OCI-LY1 (cell line): ENCODE results near the gene MAFG.

Source experiments
- H2AFZ ChIP-seq: fragments of 200-600 bp; sonication (generic), shearing (Covaris generic); 2 replicates; pipeline ENCODE4 v1.6.0; 2014; ENCODE audit warnings: antibody characterized with exemption, mild to moderate bottlenecking, low read length
- H3F3A ChIP-seq: fragments of 200-600 bp; sonication (generic), shearing (Covaris generic); 2 replicates; pipeline ENCODE4 v1.6.0; 2014; ENCODE audit warnings: mild to moderate bottlenecking, antibody characterized with exemption, low read length, moderate library complexity; ENCODE audit not compliant: insufficient read depth
- H3K27ac ChIP-seq: fragments of 200-600 bp; sonication (generic); 2 replicates; pipeline ENCODE4 v1.5.1; 2014; ENCODE audit warnings: low read length, mixed run types, mild to moderate bottlenecking, low read depth; ENCODE audit not compliant: poor library complexity, severe bottlenecking
- H3K27me3 ChIP-seq: fragments of 200-600 bp; sonication (generic); 2 replicates; pipeline ENCODE4 v1.6.0; 2014; ENCODE audit warnings: antibody characterized with exemption, mild to moderate bottlenecking, low read length, moderate library complexity; ENCODE audit not compliant: insufficient read depth
- H3K36me3 ChIP-seq: fragments of 200-600 bp; sonication (generic); 2 replicates; pipeline ENCODE4 v1.6.1; 2014; ENCODE audit warnings: mild to moderate bottlenecking, antibody characterized with exemption, low read length, moderate library complexity, mixed read lengths; ENCODE audit not compliant: insufficient read depth
- H3K4me1 ChIP-seq: fragments of 200-600 bp; sonication (generic); 2 replicates; pipeline ENCODE4 v1.5.1; 2014; ENCODE audit warnings: mild to moderate bottlenecking, low read length, moderate library complexity; ENCODE audit not compliant: insufficient read depth, severe bottlenecking
- H3K4me2 ChIP-seq: fragments of 200-600 bp; sonication (generic), shearing (Covaris generic); 2 replicates; pipeline ENCODE4 v1.6.1; 2014; ENCODE audit warnings: low read length
- H3K4me3 ChIP-seq: fragments of 200-600 bp; sonication (generic); 2 replicates; pipeline ENCODE4 v1.5.1; 2014; ENCODE audit warnings: low read length, low read depth, mild to moderate bottlenecking, mixed read lengths; ENCODE audit not compliant: poor library complexity, severe bottlenecking
- H3K79me2 ChIP-seq: fragments of 200-600 bp; shearing (Covaris generic); 2 replicates; pipeline ENCODE4 v1.6.1; 2016; ENCODE audit warnings: mixed run types, low read length, mixed read lengths; ENCODE audit not compliant: insufficient read depth
- H3K9ac ChIP-seq: fragments of 200-600 bp; sonication (generic), shearing (Covaris generic); 2 replicates; pipeline ENCODE4 v1.6.1; 2014; ENCODE audit warnings: mild to moderate bottlenecking, low read length, mixed read lengths
- H3K9me2 ChIP-seq: fragments of 200-600 bp; sonication (generic), shearing (Covaris generic); 2 replicates; pipeline ENCODE4 v1.6.1; 2014; ENCODE audit warnings: low read depth, mild to moderate bottlenecking, low read length, mixed read lengths
- H3K9me3 ChIP-seq: fragments of 200-600 bp; shearing (Covaris generic); 2 replicates; pipeline ENCODE4 v1.6.1; 2014; ENCODE audit warnings: low read length, mixed read lengths
- H4K20me1 ChIP-seq: fragments of 200-600 bp; sonication (generic), shearing (Covaris generic); 2 replicates; pipeline ENCODE4 v1.6.0; 2016; ENCODE audit warnings: mild to moderate bottlenecking, low read length; ENCODE audit not compliant: insufficient read depth
- CTCF ChIP-seq: fragments of 200-600 bp; sonication (generic), shearing (Covaris generic); IDR thresholded peaks from 2 replicates; pipeline ENCODE4 v1.5.1; 2017; ENCODE audit warnings: mild to moderate bottlenecking, antibody characterized with exemption, low read length, moderate library complexity, mixed read lengths
- EZH2 ChIP-seq: fragments of 200-600 bp; sonication (generic), shearing (Covaris generic); IDR thresholded peaks from 2 replicates; pipeline ENCODE4 v1.8.0; 2017; ENCODE audit warnings: borderline replicate concordance, mixed run types, mild to moderate bottlenecking, antibody characterized with exemption, low read length, moderate library complexity, mixed read lengths

MAFG gene

GRCh38 chr17:81942167-81942553 is 14.6 kb upstream of the MAFG start:
- H3K9ac ChIP-seq = no peak overlapping the region
- H2AFZ ChIP-seq = no peak overlapping the region
- no peak overlapping the region for H3K4me3 ChIP-seq
- H3K9me2 ChIP-seq = no peaks in the 10 kb centered on the region
- no peaks in the 10 kb centered on the region for H4K20me1 ChIP-seq
- H3K4me1 ChIP-seq = peaks cover 11% of the 10 kb centered on the region
- H3K9me3 ChIP-seq = no peaks in the 10 kb centered on the region
- H3K27me3 ChIP-seq = peaks cover 6% of the 10 kb centered on the region; the same call in 1 of the 2 replicates
- no peaks in the 10 kb centered on the region for H3K79me2 ChIP-seq
- no peak overlapping the region for H3K4me2 ChIP-seq
- no peak for TF ChIP-seq CTCF
- no peak for TF ChIP-seq EZH2
- H3K27ac ChIP-seq = no peak overlapping the region
- no peaks in the 10 kb centered on the region for H3K36me3 ChIP-seq
- no peaks in the 10 kb centered on the region for H3F3A ChIP-seq

DNA sequence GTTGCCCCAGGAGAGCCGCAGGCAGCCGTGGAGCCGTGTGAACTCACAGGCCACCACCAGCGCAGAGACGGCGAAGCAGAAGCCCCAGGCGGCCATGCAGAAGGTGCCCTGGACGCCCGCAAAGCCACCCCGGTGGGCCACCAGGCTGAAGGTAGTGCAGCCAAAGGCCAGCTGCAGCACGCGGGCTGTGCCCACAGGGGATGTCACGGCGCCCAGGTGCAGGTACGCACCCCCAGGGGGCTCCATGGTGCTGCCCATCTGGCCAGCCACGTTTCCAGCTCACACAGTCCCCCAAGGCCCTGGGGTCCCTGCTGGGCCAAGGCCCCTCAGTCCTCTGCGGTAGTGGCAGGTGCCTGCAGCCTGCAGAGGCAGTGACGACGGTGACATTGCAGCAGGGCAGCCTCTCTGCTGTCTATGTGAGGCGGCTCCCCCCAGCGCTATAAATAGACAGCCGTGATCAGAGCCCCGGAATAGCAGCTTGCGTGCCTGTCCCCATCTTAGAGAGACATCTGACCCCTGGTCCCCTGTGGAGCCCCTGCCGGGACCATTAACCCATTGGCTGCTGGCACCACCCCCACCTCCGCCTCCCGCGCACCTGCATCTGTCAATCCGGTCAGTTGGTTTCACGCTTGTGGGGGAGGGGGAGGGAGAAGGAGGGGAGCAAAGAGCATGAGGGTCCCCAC is 14.1 kb upstream of the MAFG start:
- Histone ChIP-seq H3K36me3 (no peaks in the 10 kb centered on the region), H3K27ac (no peak overlapping the region), H3F3A (no peaks in the 10 kb centered on the region), H3K9me3 (no peaks in the 10 kb centered on the region), H3K9ac (no peak overlapping the region), H2AFZ (no peak overlapping the region), H3K27me3 (0 out of 2 replicates have a peak, but pooled peaks cover 6% of the 10 kb centered on the region), H3K79me2 (no peaks in the 10 kb centered on the region), H3K4me3 (no peak overlapping the region), H3K4me2 (no peak overlapping the region), H4K20me1 (no peaks in the 10 kb centered on the region), H3K4me1 (peaks cover 15% of the 10 kb centered on the region), H3K9me2 (no peaks in the 10 kb centered on the region)
- TF ChIP-seq CTCF (no peak), EZH2 (no peak)

DNA sequence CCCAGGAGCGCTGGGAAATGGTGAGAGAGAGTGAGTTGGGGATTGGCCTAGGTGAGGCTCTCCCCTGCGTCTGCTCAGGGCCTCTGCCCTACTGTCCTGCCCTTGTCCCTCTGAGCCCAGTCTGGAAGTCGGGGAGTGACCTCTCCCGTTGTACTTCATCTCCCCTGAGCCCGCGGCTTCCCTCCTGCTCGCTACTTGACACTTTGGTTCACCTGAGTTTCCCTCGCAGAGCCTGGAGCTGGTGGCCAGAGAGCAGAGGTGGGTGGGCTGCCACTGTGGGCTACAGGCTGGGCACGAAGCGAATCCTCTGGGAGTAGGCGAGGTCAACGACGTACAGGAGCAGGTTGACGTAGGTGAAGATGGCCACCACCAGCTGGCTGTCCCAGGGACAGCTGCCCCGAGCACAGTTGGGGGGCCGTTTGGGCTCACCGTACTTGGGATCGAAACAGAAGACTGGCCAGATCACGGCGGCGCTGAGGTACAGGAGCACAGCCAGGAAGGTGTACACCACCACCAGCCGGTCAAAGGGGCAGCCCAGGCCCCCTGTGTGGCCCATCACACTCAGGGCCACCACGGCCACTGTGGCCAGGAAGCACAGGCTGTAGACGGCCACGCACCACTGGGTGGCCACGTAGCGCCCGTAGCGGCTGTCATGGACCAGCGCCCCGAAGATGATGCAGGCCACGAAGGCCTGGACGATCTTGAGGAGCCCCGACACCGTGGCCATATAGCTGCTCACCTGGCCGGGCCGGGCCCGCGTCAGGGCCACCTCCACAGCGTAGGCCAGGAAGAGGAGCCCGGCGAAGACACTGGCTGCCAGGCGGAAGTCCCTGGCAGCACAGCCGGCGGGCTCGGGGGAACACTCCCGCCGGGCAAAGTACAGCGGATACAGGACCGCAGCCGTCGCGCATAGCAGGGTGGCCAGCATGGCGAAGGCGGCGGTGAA is 13.3 kb upstream of the MAFG start:
- TF ChIP-seq CTCF (no peak), EZH2 (no peak)
- Histone ChIP-seq H3K9me3 (no peaks in the 10 kb centered on the region), H3K9ac (no peak overlapping the region), H3K27me3 (0 out of 2 replicates have a peak, but pooled peaks cover 7% of the 10 kb centered on the region), H2AFZ (no peak overlapping the region), H3K4me3 (no peak overlapping the region), H3K9me2 (no peaks in the 10 kb centered on the region), H3K4me1 (peaks cover 18% of the 10 kb centered on the region), H3F3A (no peaks in the 10 kb centered on the region), H3K27ac (no peak overlapping the region), H3K4me2 (no peak overlapping the region), H4K20me1 (no peaks in the 10 kb centered on the region), H3K36me3 (no peaks in the 10 kb centered on the region), H3K79me2 (no peaks in the 10 kb centered on the region)
